Measurements from ENCODE around the gene NPB.
A peak's percentile ranks its signal among the peaks of the same experiment; 100 is the strongest.

NPB gene

DNA sequence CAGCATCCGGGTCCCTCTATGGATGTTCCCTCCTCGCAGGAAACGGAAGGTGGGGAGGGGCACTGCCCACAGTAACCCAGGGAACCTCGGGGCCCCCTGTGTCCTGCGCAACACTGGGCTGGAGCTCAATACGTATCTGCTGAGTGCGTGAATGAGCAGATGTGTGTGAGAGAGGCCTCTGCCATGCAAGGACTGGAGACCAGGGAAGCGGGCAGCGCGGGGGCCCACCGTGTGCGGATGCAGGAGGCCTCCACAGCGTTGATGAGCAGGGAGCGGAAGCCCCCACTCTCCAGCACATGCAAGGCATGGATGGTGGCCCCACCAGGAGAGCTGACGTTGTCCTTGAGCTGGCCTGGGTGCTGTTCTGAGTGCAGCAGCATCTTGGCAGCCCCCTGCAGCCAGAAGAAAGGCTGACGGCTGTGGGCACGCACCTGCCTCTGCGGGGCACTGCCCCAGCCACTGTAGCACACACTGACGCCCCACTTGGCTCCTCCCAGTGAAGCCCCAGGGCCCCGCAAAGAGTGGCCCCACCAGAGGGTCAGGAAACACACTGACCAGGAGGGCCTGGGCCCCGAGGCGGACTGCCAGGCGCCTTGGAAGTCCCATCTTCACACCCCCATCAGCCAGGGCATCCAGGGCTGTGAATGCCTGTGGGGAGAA, 32.2 kb downstream of the NPB start:
- no peak overlapping the region for H3K4me3 ChIP-seq
- peaks cover 0 to 17% (median 15%) of the 10 kb centered on the region in 4 donors for H3K4me1 ChIP-seq
- no peak overlapping the region for H3K27ac ChIP-seq
- DNase-seq = no peak
- intact Hi-C loops (cut with DNase I; ENCODE audit: low total_unique reads) = no loop called here
- H3K9me3 ChIP-seq = no peaks in the 10 kb centered on the region
- peaks cover 0 to 68% of the 10 kb centered on the region in 2 donors for H3K27me3 ChIP-seq
- H3K36me3 ChIP-seq = no peaks in the 10 kb centered on the region
- TF ChIP-seq, protein P1, sequence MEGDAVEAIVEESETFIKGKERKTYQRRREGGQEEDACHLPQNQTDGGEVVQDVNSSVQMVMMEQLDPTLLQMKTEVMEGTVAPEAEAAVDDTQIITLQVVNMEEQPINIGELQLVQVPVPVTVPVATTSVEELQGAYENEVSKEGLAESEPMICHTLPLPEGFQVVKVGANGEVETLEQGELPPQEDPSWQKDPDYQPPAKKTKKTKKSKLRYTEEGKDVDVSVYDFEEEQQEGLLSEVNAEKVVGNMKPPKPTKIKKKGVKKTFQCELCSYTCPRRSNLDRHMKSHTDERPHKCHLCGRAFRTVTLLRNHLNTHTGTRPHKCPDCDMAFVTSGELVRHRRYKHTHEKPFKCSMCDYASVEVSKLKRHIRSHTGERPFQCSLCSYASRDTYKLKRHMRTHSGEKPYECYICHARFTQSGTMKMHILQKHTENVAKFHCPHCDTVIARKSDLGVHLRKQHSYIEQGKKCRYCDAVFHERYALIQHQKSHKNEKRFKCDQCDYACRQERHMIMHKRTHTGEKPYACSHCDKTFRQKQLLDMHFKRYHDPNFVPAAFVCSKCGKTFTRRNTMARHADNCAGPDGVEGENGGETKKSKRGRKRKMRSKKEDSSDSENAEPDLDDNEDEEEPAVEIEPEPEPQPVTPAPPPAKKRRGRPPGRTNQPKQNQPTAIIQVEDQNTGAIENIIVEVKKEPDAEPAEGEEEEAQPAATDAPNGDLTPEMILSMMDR (IDR thresholded peaks at IDR 0.05) = no peak

GRCh38 chr17:81934850-81935708, 33.0 kb downstream of the NPB start:
- DNase-seq = no peak
- intact Hi-C loops (cut with DNase I; ENCODE audit: low total_unique reads) = no loop called here

GRCh38 chr17:81935709-81936084, 33.7 kb downstream of the NPB start:
- no peak for DNase-seq
- Histone ChIP-seq H3K4me1 (peaks cover 0 to 31% (median 27%) of the 10 kb centered on the region in 4 donors), H3K9me3 (no peaks in the 10 kb centered on the region), H3K4me3 (no peak overlapping the region), H3K27ac (no peak overlapping the region), H3K27me3 (peaks cover 0 to 72% of the 10 kb centered on the region in 2 donors), H3K36me3 (no peaks in the 10 kb centered on the region)
- intact Hi-C loops (cut with DNase I; ENCODE audit: low total_unique reads) = no loop called here
- TF ChIP-seq, protein P1 (IDR thresholded peaks at IDR 0.05) = no peak

More at GRCh38 chr17:81934850-81935708, 33.0 kb downstream of the NPB start:
- Histone ChIP-seq H3K36me3 (no peaks in the 10 kb centered on the region), H3K27me3 (peaks cover 0 to 68% of the 10 kb centered on the region in 2 donors), H3K9me3 (no peaks in the 10 kb centered on the region), H3K27ac (no peak overlapping the region), H3K4me1 (peaks cover 0 to 25% (median 23%) of the 10 kb centered on the region in 4 donors), H3K4me3 (no peak overlapping the region)
- TF ChIP-seq, protein P1 (IDR thresholded peaks at IDR 0.05) = no peak

GRCh38 chr17:81939218-81939617, 37.2 kb downstream of the NPB start:
- Histone ChIP-seq H3K4me3 (no peak overlapping the region), H3K4me1 (peaks cover 0 to 33% (median 30%) of the 10 kb centered on the region in 4 donors), H3K27ac (no peak overlapping the region), H3K9me3 (no peaks in the 10 kb centered on the region), H3K27me3 (peaks cover 0 to 92% of the 10 kb centered on the region in 2 donors), H3K36me3 (no peaks in the 10 kb centered on the region)
- TF ChIP-seq, protein P1 (IDR thresholded peaks at IDR 0.05) = no peak
- intact Hi-C loops (cut with DNase I; ENCODE audit: low total_unique reads) = no loop called here
- peak in 1 of 2 donors; percentile 62 for DNase-seq

GRCh38 chr17:81939881-81940385, 37.9 kb downstream of the NPB start:
- Histone ChIP-seq H3K36me3 (no peaks in the 10 kb centered on the region), H3K4me1 (peaks cover 0 to 33% (median 30%) of the 10 kb centered on the region in 4 donors), H3K27ac (no peak overlapping the region), H3K27me3 (peaks cover 0 to 92% of the 10 kb centered on the region in 2 donors), H3K4me3 (no peak overlapping the region), H3K9me3 (no peaks in the 10 kb centered on the region)
- intact Hi-C loops (cut with DNase I; ENCODE audit: low total_unique reads) = no loop called here
- DNase-seq = peak in 1 of 2 donors; percentile 81
- TF ChIP-seq, protein P1 (IDR thresholded peaks at IDR 0.05) = no peak
